Adipocyte (in vitro differentiated cells): ENCODE results near the gene ARMH1.
"Not testable (repeated sequence)": the region's sequence is repeated elsewhere in the genome, so short reads cannot be mapped to it uniquely, and the experiment has no call there.

Experiments used
- DNase-seq: peaks from one replicate; pipeline ENCODE4 v3.0.0-alpha.2; 2015; ENCODE audit warnings: low read depth
- H3K27me3 ChIP-seq: replicated peaks from 2 replicates; pipeline ENCODE4 v1.7.0; 2013; ENCODE audit warnings: mild to moderate bottlenecking, low read length, moderate library complexity; ENCODE audit not compliant: control insufficient read depth, insufficient read depth
- H3K36me3 ChIP-seq: 2 replicates; pipeline ENCODE4 v1.7.0; 2013; ENCODE audit warnings: low read length, mild to moderate bottlenecking, moderate library complexity; ENCODE audit not compliant: control insufficient read depth, insufficient read depth, severe bottlenecking
- H3K4me1 ChIP-seq: 2 replicates; pipeline ENCODE4 v1.7.0; 2013; ENCODE audit warnings: mild to moderate bottlenecking, low read length, moderate library complexity; ENCODE audit not compliant: control insufficient read depth, insufficient read depth
- H3K4me3 ChIP-seq: 2 replicates; pipeline ENCODE4 v1.7.0; 2013; ENCODE audit warnings: mild to moderate bottlenecking, low read length, moderate library complexity
- H3K9ac ChIP-seq: 2 replicates; pipeline ENCODE4 v1.7.0; 2013; ENCODE audit warnings: mild to moderate bottlenecking, low read length, moderate library complexity
- H3K9me3 ChIP-seq: 2 replicates; pipeline ENCODE4 v1.7.0; 2013; ENCODE audit warnings: mild to moderate bottlenecking, low read length, moderate library complexity; ENCODE audit not compliant: control insufficient read depth

Gene ARMH1

GRCh38 chr1:44685881-44686280 lies 11.4 kb downstream of the ARMH1 start:
- Histone ChIP-seq H3K36me3 (no peaks in the 10 kb centered on the region), H3K4me3 (no peak overlapping the region), H3K9me3 (no peaks in the 10 kb centered on the region), H3K9ac (no peak overlapping the region), H3K27me3 (no peaks in the 10 kb centered on the region), H3K4me1 (peaks cover 5% of the 10 kb centered on the region)
- DNase-seq: no peak

DNA sequence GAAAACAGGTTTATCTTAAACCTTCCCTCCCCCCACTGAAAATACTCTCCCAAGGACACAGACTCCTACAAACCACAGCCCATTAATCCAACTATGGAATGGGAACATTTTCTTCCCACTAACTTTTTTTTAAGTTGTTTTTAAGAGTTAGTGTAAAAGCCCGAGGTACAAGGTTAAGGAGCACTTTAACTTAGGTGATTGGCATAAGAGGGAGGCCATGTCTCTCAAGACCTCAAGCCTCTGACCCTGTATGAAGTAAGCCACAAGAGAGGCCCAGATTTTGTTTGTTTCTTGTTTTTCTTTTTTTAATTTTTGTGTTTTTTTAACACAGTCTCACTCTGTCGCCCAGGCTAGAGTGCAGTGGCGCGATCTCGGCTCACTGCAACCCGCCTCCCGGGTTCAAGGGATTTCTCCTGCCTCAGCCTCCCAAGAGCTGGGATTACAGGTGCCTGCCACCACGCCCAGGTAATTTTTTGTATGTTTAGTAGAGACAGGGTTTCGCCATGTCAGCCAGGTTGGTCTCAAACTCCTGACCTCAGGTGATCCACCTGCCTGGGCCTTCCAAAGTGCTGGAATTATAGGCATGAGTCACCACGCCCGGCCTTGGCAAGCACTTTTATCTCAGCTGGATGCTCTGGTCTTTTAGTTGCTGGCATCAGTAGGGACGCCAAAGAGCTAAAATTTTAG lies 14.4 kb downstream of the ARMH1 start:
- no peak for DNase-seq
- H3K4me1 ChIP-seq: peaks cover 5% of the 10 kb centered on the region
- no peak overlapping the region for H3K4me3 ChIP-seq
- H3K36me3 ChIP-seq: no peaks in the 10 kb centered on the region
- H3K9ac ChIP-seq: no peak overlapping the region
- H3K27me3 ChIP-seq: no peaks in the 10 kb centered on the region
- H3K9me3 ChIP-seq: no peaks in the 10 kb centered on the region

DNA sequence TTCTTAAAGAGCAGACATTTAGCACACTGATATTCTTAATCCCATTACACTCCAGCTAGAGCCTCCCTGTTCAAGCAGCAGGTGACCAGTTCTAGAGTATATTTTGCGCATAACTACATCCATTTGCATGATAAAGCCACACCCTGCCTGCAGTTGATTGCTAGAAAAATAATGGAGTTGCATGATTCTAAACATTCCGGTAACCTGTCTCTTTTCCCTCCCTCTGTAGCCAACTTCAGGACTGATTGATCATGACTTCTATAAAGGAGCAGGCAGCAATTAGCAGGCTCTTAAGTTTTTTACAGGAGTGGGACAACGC lies 14.9 kb downstream of the ARMH1 start:
- H3K36me3 ChIP-seq: no peaks in the 10 kb centered on the region
- DNase-seq: no peak
- no peak overlapping the region for H3K4me3 ChIP-seq
- no peaks in the 10 kb centered on the region for H3K9me3 ChIP-seq
- H3K27me3 ChIP-seq: no peaks in the 10 kb centered on the region
- H3K4me1 ChIP-seq: peaks cover 5% of the 10 kb centered on the region
- no peak overlapping the region for H3K9ac ChIP-seq

- H3K4me1 ChIP-seq: no peaks in the 10 kb centered on the region
- no peak for DNase-seq
- H3K36me3 ChIP-seq: no peaks in the 10 kb centered on the region
- no peaks in the 10 kb centered on the region for H3K9me3 ChIP-seq
- H3K9ac ChIP-seq: no peak overlapping the region
- H3K4me3 ChIP-seq: no peak overlapping the region
- H3K27me3 ChIP-seq: no peaks in the 10 kb centered on the region
Observed at GRCh38 chr1:44693159-44693558, 18.6 kb downstream of the ARMH1 start.

- H3K9me3 ChIP-seq: no peaks in the 10 kb centered on the region
- H3K9ac ChIP-seq: no peak overlapping the region
- DNase-seq: no peak
- no peaks in the 10 kb centered on the region for H3K36me3 ChIP-seq
- no peaks in the 10 kb centered on the region for H3K4me1 ChIP-seq
- H3K27me3 ChIP-seq: no peaks in the 10 kb centered on the region
- H3K4me3 ChIP-seq: no peak overlapping the region
Observed at GRCh38 chr1:44693900-44694299, 19.4 kb downstream of the ARMH1 start.

GRCh38 chr1:44694863-44695478 lies 20.5 kb downstream of the ARMH1 start:
- Histone ChIP-seq H3K4me1 (no peaks in the 10 kb centered on the region), H3K9me3 (no peaks in the 10 kb centered on the region), H3K27me3 (no peaks in the 10 kb centered on the region), H3K4me3 (no peak overlapping the region), H3K36me3 (no peaks in the 10 kb centered on the region), H3K9ac (no peak overlapping the region)
- no peak for DNase-seq

DNA sequence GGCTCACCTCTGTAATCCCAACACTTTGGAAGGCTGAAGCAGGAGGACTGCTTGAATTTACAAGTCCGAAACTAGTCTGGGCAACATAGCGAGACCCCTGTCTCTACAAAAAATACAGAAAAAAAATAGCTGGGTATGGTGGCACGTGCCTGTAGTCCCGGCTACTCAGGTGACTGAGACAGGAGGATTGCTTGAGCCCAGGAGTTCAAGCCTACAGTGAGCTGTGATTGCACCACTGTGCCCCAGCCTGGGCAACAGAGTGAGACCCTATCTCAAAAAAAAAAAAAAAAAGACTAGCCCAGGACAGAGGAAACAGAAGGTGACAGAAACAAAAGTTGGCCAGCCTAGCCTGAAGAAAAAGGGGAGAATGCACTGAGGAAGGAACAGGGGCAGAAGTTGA lies 21.2 kb downstream of the ARMH1 start:
- Histone ChIP-seq H3K9me3 (no peaks in the 10 kb centered on the region), H3K4me3 (no peak overlapping the region), H3K9ac (no peak overlapping the region), H3K27me3 (no peaks in the 10 kb centered on the region), H3K4me1 (no peaks in the 10 kb centered on the region), H3K36me3 (no peaks in the 10 kb centered on the region)
- DNase-seq: no peak

- Histone ChIP-seq H3K4me1 (no peaks in the 10 kb centered on the region), H3K27me3 (no peaks in the 10 kb centered on the region), H3K9me3 (no peaks in the 10 kb centered on the region), H3K36me3 (no peaks in the 10 kb centered on the region), H3K9ac (no peak overlapping the region), H3K4me3 (no peak overlapping the region)
- DNase-seq: no peak
Observed at GRCh38 chr1:44696101-44696500, 21.6 kb downstream of the ARMH1 start.

DNA sequence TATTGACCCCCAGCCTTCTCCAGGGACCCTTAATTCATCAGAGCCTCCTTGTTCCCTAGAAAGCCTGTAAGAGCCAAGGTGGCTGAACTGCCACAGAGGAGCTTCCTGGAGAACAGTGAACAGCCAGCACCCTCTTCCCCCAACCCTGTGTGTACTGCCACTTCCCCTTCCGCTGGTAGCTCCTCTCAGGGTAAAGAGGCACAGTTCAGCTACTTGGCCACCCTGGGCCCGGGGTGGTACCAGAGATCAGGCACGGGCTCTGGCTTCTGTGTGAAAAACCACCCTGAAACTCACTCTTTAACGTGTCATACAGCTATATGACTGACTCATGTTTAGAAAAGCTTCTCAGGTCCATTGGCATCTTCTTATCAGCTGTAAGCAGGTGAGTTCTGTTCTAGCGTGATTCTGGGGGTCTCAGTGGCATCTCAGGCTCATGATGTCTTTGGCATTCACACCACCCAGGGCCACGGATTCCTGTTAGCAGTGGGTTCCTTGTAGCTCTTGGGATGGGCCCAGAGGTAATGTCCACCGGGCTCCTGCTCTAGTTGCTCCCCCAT lies 22.4 kb downstream of the ARMH1 start:
- no peak overlapping the region for H3K9ac ChIP-seq
- H3K4me1 ChIP-seq: no peaks in the 10 kb centered on the region
- H3K36me3 ChIP-seq: no peaks in the 10 kb centered on the region
- no peak for DNase-seq
- H3K4me3 ChIP-seq: no peak overlapping the region
- H3K9me3 ChIP-seq: no peaks in the 10 kb centered on the region
- H3K27me3 ChIP-seq: no peaks in the 10 kb centered on the region

- no peak overlapping the region for H3K9ac ChIP-seq
- no peak for DNase-seq
- H3K36me3 ChIP-seq: no peaks in the 10 kb centered on the region
- H3K4me3 ChIP-seq: no peak overlapping the region
- H3K27me3 ChIP-seq: no peaks in the 10 kb centered on the region
- no peaks in the 10 kb centered on the region for H3K4me1 ChIP-seq
- no peaks in the 10 kb centered on the region for H3K9me3 ChIP-seq
Observed at GRCh38 chr1:44698138-44698537, 23.6 kb downstream of the ARMH1 start.

GRCh38 chr1:44699375-44699774 lies 24.9 kb downstream of the ARMH1 start:
- not testable (repeated sequence) for H3K4me1 ChIP-seq, H3K27me3 ChIP-seq, H3K9ac ChIP-seq, H3K4me3 ChIP-seq, H3K9me3 ChIP-seq, DNase-seq, H3K36me3 ChIP-seq

DNA sequence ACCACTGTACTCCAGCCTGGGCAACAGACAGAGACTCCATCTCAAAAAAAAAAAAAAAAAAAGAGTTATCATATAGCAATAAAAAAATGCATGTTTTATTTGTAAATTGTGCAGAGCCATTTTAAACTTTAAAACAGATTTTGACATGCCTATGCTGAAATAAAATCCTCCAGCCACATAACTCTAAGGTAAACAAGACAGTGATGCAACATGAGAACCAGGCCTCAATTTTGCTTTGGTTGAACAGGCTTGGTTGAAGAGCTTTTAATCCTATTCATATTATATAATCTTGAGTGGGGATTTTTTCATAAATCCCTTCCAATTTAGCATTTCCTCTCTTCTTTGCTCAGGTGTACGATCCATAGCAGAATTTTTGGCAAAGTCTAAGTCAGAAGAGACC lies 26.1 kb downstream of the ARMH1 start:
- Histone ChIP-seq H3K27me3 (no peaks in the 10 kb centered on the region), H3K36me3 (no peaks in the 10 kb centered on the region), H3K4me1 (no peaks in the 10 kb centered on the region), H3K9me3 (no peaks in the 10 kb centered on the region), H3K4me3 (no peak overlapping the region), H3K9ac (no peak overlapping the region)
- peak; percentile 76 for DNase-seq
